Heart right ventricle (tissue), 16 donors: ENCODE measurements around the gene RFPL1. TPM values are rescaled to one million over a fixed set of nuclear protein-coding genes. Genes with fewer than 3 reads are reported as not detected.

Source experiments
- ATAC-seq, 8 donors: fragments of 200-7000 bp; cut with Tn5 transposase; one replicate each; pipeline ENCODE4 v1.9.1; 2020; ENCODE audit warnings: mild to moderate bottlenecking in 8 of 8, moderate library complexity in 8 of 8, moderate number of reproducible peaks in 1 of 8
- DNase-seq, 2 donors: peaks; one replicate each; pipeline ENCODE4 v3.0.0-alpha.2; 2020
- H3K27ac ChIP-seq, 10 donors: fragments of 200-600 bp; sonication (generic) in 2 of 10; one replicate each; pipeline versions ENCODE4 v1.5.0 to v1.8.0; 2020 to 2022; ENCODE audit warnings: mild to moderate bottlenecking in 3 of 10
- H3K27me3 ChIP-seq, 7 donors: fragments of 200-600 bp; one replicate each; pipeline ENCODE4 v1.8.0; 2021 to 2022; ENCODE audit warnings: mild to moderate bottlenecking in 2 of 7
- H3K36me3 ChIP-seq, 9 donors: fragments of 200-600 bp; sonication (generic) in 1 of 9; one replicate each; pipeline versions ENCODE4 v1.5.0 to v1.8.0; 2020 to 2022; ENCODE audit warnings: mild to moderate bottlenecking in 2 of 9
- H3K4me1 ChIP-seq, 9 donors: fragments of 200-600 bp; sonication (generic) in 1 of 9; one replicate each; pipeline versions ENCODE4 v1.5.0 to v1.8.0; 2020 to 2022; ENCODE audit warnings: mild to moderate bottlenecking in 4 of 9
- H3K4me3 ChIP-seq, 10 donors: fragments of 200-600 bp; sonication (generic) in 2 of 10; one replicate each; pipeline versions ENCODE4 v1.5.0 to v1.8.0; 2020 to 2022; ENCODE audit warnings: mild to moderate bottlenecking in 7 of 10, moderate library complexity in 2 of 10
- H3K9me3 ChIP-seq, 11 donors: fragments of 200-600 bp in 10 of 11; sonication (generic) in 2 of 11; one replicate each; pipeline versions ENCODE4 v1.5.0 to v1.8.0; 2013 to 2022; ENCODE audit warnings: mild to moderate bottlenecking in 2 of 11, control low read depth in 1 of 11, moderate library complexity in 1 of 11
- WGBS, 2 donors: extraction: QIAGEN DNeasy Blood & Tissue Kit; methylation state at CpG; one replicate each; pipeline ENCODE4 v1.1.7; 2013; ENCODE audit warnings: inconsistent platforms in 1 of 2; 5-methylcytosine and 5-hydroxymethylcytosine counted together
- intact Hi-C, 10 donors: fragments of 100-400 bp; cut with DNase I; formaldehyde crosslinking; loops; one replicate each; pipeline versions ENCODE4 v1.11.1 to v1.14.2; 2022
- polyA plus RNA-seq, 2 donors: library from polyadenylated mRNA; stranded (reverse); fragments of 200-250 nt; gene quantifications; one replicate each; pipeline ENCODE4 v1.2.3, GENCODE V29; 2013
- total RNA-seq, 10 donors: library from RNA; stranded (reverse); fragmentation: NEBNext Ultra II Directional in 3 of 10; extraction: Animal tissue kit (Norgen Biotek cat#: 25700) in 3 of 10; gene quantifications; one replicate each; pipeline versions ENCODE4 v1.2.1 to v1.2.4, GENCODE V29; 2021 to 2023
- TF ChIP-seq, protein P1 (sequence below), 9 donors: fragments of 200-600 bp; sonication (generic) in 2 of 9; IDR thresholded peaks; one replicate each; pipeline versions ENCODE4 v1.5.0 to v1.8.0; 2021 to 2022; ENCODE audit warnings: antibody characterized with exemption in 9 of 9, mild to moderate bottlenecking in 5 of 9, moderate library complexity in 1 of 9
- donor health status: Arrhythmogenic right ventricular cardiomyopathy.
- donor health status: ischemic (EF 13 %, LVEDD 7.1; RV severe dilation, severe dysfunction).
- donor health status: healthy with polysubstance abuse.
- donor health status: DM: no; HTN: yes; CAD: no.
- donor health status: DM: no; HTN: no; CAD: no.
- donor health status: ischemic (EF 25% LVEDD 6.9; RV normal size, moderate dysfunction).
- donor health status: ischemic (EF 25% LVEDD 5.7; RV mildly dilated, moderate dysfunction).
- donor health status: healthy.
- donor health status: DM: yes; HTN: yes; CAD: no.
- donor health status: Ischemic cardiomyopathy.
- donor health status: ischemic (EF 35%, LVEDD 5.7; RV mildly dilated, moderate dysfunction).
- donor health status: nonischemic (EF 11% LVEDD 7.7; RV severe dilation, severe dysfunction).
- donor health status: DM: yes; HTN: yes; CAD: no.
- donor health status: PGD.
- donor health status: ischemic (EF 29% LVEDD 5.4; RV normal size, mild dysfunction).
- donor health status: nonischemic (EF 23%, LVEDD 6.1; RV moderate dilation, normal function).

RFPL1 gene
- total and polyA plus RNA-seq, 12 donors = not detected

DNA sequence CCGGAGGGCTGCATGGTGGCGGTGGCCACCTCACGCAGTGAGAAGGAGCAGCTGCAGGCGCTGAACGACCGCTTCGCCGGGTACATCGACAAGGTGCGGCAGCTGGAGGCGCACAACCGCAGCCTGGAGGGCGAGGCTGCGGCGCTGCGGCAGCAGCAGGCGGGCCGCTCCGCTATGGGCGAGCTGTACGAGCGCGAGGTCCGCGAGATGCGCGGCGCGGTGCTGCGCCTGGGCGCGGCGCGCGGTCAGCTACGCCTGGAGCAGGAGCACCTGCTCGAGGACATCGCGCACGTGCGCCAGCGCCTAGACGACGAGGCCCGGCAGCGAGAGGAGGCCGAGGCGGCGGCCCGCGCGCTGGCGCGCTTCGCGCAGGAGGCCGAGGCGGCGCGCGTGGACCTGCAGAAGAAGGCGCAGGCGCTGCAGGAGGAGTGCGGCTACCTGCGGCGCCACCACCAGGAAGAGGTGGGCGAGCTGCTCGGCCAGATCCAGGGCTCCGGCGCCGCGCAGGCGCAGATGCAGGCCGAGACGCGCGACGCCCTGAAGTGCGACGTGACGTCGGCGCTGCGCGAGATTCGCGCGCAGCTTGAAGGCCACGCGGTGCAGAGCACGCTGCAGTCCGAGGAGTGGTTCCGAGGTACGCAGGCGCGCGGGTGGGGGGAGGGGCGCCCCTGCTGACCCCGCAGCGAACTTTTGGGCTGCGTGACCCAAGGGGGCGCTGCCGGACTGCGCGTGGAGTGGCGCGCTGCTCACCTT is 42.3 kb downstream of the RFPL1 start:
- peak overlapping the region in 9 of 10 donors; percentile 4 to 37 (median 22) for H3K4me3 ChIP-seq
- peaks cover 2 to 27% (median 14%) of the 10 kb centered on the region in 9 donors for H3K4me1 ChIP-seq
- TF ChIP-seq, protein P1, sequence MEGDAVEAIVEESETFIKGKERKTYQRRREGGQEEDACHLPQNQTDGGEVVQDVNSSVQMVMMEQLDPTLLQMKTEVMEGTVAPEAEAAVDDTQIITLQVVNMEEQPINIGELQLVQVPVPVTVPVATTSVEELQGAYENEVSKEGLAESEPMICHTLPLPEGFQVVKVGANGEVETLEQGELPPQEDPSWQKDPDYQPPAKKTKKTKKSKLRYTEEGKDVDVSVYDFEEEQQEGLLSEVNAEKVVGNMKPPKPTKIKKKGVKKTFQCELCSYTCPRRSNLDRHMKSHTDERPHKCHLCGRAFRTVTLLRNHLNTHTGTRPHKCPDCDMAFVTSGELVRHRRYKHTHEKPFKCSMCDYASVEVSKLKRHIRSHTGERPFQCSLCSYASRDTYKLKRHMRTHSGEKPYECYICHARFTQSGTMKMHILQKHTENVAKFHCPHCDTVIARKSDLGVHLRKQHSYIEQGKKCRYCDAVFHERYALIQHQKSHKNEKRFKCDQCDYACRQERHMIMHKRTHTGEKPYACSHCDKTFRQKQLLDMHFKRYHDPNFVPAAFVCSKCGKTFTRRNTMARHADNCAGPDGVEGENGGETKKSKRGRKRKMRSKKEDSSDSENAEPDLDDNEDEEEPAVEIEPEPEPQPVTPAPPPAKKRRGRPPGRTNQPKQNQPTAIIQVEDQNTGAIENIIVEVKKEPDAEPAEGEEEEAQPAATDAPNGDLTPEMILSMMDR (IDR thresholded peaks at IDR 0.05) = peak in 1 of 9 donors; percentile 12
- no peak overlapping the region for H3K27ac ChIP-seq
- peaks cover 19 to 76% (median 62%) of the 10 kb centered on the region in 7 donors for H3K27me3 ChIP-seq
- DNase-seq = peak in 1 of 2 donors; percentile 27
- no peaks in the 10 kb centered on the region for H3K9me3 ChIP-seq
- intact Hi-C loops = no loop called here
- WGBS, 2 donors = 5 to 7% methylated on average over 99 to 107 of the region's 107 CpGs
- ATAC-seq = peak in 7 of 8 donors; percentile 37 to 53 (median 46)
- no peaks in the 10 kb centered on the region for H3K36me3 ChIP-seq

DNA sequence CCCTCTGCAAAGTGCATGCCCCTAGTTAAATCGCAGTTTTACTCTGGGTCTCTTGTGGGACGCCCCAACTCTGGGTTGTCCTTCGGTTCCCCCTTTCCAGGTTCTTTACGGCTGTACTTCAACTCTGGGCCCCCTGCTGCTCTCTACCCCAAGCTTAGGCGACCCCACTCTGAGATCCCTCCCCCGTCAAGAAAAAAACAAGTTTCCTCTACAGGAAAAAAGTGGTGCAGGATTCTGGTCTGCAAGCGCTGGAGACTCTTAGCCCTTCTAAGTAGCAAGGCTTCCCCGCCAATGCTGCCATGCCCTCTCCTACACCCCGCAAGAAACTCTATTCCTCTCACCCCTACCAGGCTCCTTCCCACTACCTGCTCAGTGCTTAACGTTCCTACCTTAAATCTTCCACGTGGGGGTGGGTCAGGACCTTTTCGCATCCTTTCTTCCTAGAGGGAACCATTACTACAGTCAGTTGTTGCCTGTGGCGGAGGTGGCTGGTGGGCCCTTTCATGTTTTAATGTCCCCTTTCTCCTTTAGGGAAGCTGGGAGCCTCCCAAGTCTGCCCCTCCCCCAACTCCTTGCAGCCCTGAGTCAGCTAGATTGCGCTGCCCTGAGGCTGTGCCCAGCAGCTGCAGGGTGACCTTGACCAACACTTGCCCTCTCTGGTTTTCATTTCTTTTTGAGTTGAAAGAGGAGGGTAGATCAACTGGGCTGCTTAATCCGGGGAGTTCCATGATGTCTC is 43.0 kb downstream of the RFPL1 start:
- peaks cover 2 to 27% (median 14%) of the 10 kb centered on the region in 9 donors for H3K4me1 ChIP-seq
- H3K27ac ChIP-seq = no peak overlapping the region
- peaks cover 19 to 69% (median 62%) of the 10 kb centered on the region in 7 donors for H3K27me3 ChIP-seq
- 8 to 11% methylated on average over 15 of the region's 15 CpGs for WGBS, 2 donors
- TF ChIP-seq, protein P1 (IDR thresholded peaks at IDR 0.05) = no peak
- intact Hi-C loops = no loop called here
- DNase-seq (no peak), ATAC-seq (no peak)
- H3K4me3 ChIP-seq = peak overlapping the region in 6 of 10 donors; percentile 4 to 37 (median 23)
- no peaks in the 10 kb centered on the region for H3K9me3 ChIP-seq
- no peaks in the 10 kb centered on the region for H3K36me3 ChIP-seq

DNA sequence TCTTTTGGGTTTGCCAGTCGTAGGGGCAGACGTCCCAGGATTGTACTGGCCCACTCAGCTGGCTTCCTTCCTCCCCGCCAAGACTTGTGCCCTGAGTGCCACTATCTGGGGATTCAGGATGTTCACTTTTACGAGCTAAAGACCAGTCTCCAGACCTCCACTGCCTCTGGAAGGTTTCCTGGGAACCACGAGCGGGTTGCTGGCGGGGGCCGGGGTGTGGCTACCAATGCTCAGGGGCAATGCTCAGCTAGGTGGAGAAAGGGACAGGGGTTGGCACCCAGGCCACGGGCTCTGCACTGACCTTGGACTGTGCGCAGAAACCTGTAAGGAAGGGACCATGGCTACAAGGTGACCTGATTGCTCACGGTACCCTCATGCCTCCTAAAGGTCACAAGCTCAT is 43.9 kb downstream of the RFPL1 start:
- Histone ChIP-seq H3K4me3 (no peak overlapping the region), H3K9me3 (no peaks in the 10 kb centered on the region), H3K27ac (no peak overlapping the region), H3K4me1 (peaks cover 2 to 27% (median 14%) of the 10 kb centered on the region in 9 donors), H3K27me3 (peaks cover 19 to 64% (median 61%) of the 10 kb centered on the region in 7 donors), H3K36me3 (no peaks in the 10 kb centered on the region)
- WGBS, 2 donors = 57 to 70% methylated on average over 11 of the region's 11 CpGs
- intact Hi-C loops = no loop called here
- TF ChIP-seq, protein P1 (IDR thresholded peaks at IDR 0.05) = no peak
- DNase-seq (no peak), ATAC-seq (no peak)

DNA sequence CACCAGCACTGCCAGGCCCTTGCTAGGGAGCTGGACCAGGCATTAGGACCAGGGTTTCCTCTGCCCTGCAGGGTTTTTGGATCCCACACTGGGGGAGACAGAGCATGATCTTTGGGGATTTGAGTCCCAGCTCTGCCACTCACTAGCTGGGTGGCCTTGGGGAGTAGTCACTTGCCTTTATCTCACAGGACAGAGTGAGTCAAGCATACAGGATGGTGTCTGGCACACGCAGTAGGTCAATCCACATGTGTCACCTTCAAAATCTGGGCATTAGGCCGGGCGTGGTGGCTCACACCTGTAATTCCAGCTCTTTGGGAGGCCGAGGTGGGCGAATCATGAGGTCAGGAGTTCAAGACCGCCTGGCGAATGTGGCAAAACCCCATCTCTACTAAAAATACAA is 44.3 kb downstream of the RFPL1 start:
- intact Hi-C loops = no loop called here
- H3K27me3 ChIP-seq = peaks cover 19 to 59% (median 57%) of the 10 kb centered on the region in 7 donors

More for the DNA sequence above, 44.3 kb downstream of the RFPL1 start:
- H3K36me3 ChIP-seq = no peaks in the 10 kb centered on the region
- H3K9me3 ChIP-seq = no peaks in the 10 kb centered on the region
- no peak overlapping the region for H3K4me3 ChIP-seq
- whole genome bisulfite sequencing, 2 donors = 91 to 92% methylated on average over 7 of the region's 7 CpGs
- H3K27ac ChIP-seq = no peak overlapping the region
- DNase-seq (no peak), ATAC-seq (no peak)
- H3K4me1 ChIP-seq = peaks cover 2 to 27% (median 14%) of the 10 kb centered on the region in 9 donors
- TF ChIP-seq, protein P1 (IDR thresholded peaks at IDR 0.05) = no peak
